Measurements from ENCODE around the gene IFITM1.
A peak's percentile ranks its signal among the peaks of the same experiment; 100 is the strongest.

The IFITM1 gene

GRCh38 chr11:282630-283360, 31.0 kb upstream of the IFITM1 start:
- no peak for DNase-seq

GRCh38 chr11:283405-284104, 30.3 kb upstream of the IFITM1 start:
- DNase-seq, result no peak

GRCh38 chr11:284105-285020, 29.5 kb upstream of the IFITM1 start:
- DNase-seq, result no peak

- no peak for DNase-seq
Measured at GRCh38 chr11:285021-285893, 28.6 kb upstream of the IFITM1 start.

- no peak for DNase-seq
Measured at GRCh38 chr11:285894-286220, 28.0 kb upstream of the IFITM1 start.

GRCh38 chr11:286977-287820, 26.6 kb upstream of the IFITM1 start:
- DNase-seq, result peak; percentile 77

- peak; percentile 77 for DNase-seq
Measured at GRCh38 chr11:287821-288477, 25.9 kb upstream of the IFITM1 start.

- DNase-seq, result peak; percentile 76
Measured at GRCh38 chr11:288478-289397, 25.1 kb upstream of the IFITM1 start, which contains the start of gene PGGHG. Gene PGGHG (plus strand): TSS chr11:289126. CDS start chr11:289817, 691 bp downstream.

- DNase-seq, result no peak
Measured at GRCh38 chr11:289398-289711, 24.5 kb upstream of the IFITM1 start.

- DNase-seq, result peak; percentile 61
Measured at GRCh38 chr11:289712-290620, 23.9 kb upstream of the IFITM1 start.

GRCh38 chr11:290621-291231, 23.1 kb upstream of the IFITM1 start:
- peak; percentile 52 for DNase-seq

- peak; percentile 54 for DNase-seq
Measured at GRCh38 chr11:291281-292210, 22.3 kb upstream of the IFITM1 start.

- peak; percentile 48 for DNase-seq
Measured at GRCh38 chr11:292211-293121, 21.4 kb upstream of the IFITM1 start.

GRCh38 chr11:293271-293851, 20.5 kb upstream of the IFITM1 start:
- DNase-seq, result peak; percentile 45

GRCh38 chr11:293852-294661, 19.8 kb upstream of the IFITM1 start:
- peak; percentile 42 for DNase-seq

Measured in activated T-cell treated with anti-CD3 and anti-CD28 coated beads, Interleukin-2, amount 50 U/mL, for 1 hour (primary cell).